Activated gamma-delta T cell treated with anti-CD3 and anti-CD28 coated beads, Interleukin-2, amount 50 U/mL, for 16 hours (primary cell): ENCODE measurements around the gene TYW3.

Experiments
- DNase-seq: peaks from one replicate; pipeline ENCODE4 v3.0.0-alpha.2; 2020; ENCODE audit warnings: low read depth

TYW3 gene

GRCh38 chr1:74732960-74733603, at the start of gene TYW3, which contains the start of gene CRYZ:
TSS of gene TYW3 (plus strand) at chr1:74733152. CDS start at chr1:74733245, 93 bp downstream.
TSS of gene CRYZ (minus strand) at chr1:74733050. CDS start at chr1:74724821, 8,229 bp downstream.
- DNase-seq = peak; percentile 70

- no peak for DNase-seq
Observed at GRCh38 chr1:74683656-74684055, 49.3 kb upstream of the TYW3 start.

- no peak for DNase-seq
Observed at GRCh38 chr1:74684301-74684700, 48.7 kb upstream of the TYW3 start.

- no peak for DNase-seq
Observed at GRCh38 chr1:74686928-74687327, 46.0 kb upstream of the TYW3 start.

- peak; percentile 2 for DNase-seq
Observed at GRCh38 chr1:74689621-74690363, 43.2 kb upstream of the TYW3 start.

- DNase-seq = no peak
Observed at GRCh38 chr1:74690364-74690696, 42.6 kb upstream of the TYW3 start.

- no peak for DNase-seq
Observed at GRCh38 chr1:74690909-74691308, 42.0 kb upstream of the TYW3 start.

- no peak for DNase-seq
Observed at GRCh38 chr1:74693473-74693872, 39.5 kb upstream of the TYW3 start.

- no peak for DNase-seq
Observed at GRCh38 chr1:74697832-74698231, 35.1 kb upstream of the TYW3 start.

- no peak for DNase-seq
Observed at GRCh38 chr1:74699331-74699730, 33.6 kb upstream of the TYW3 start.

GRCh38 chr1:74703386-74704182, 29.4 kb upstream of the TYW3 start:
- DNase-seq = no peak

- no peak for DNase-seq
Observed at GRCh38 chr1:74712881-74713280, 20.1 kb upstream of the TYW3 start.

- no peak for DNase-seq
Observed at GRCh38 chr1:74713849-74714248, 19.1 kb upstream of the TYW3 start.

GRCh38 chr1:74714429-74715235, 18.3 kb upstream of the TYW3 start:
- DNase-seq = no peak

GRCh38 chr1:74715236-74715502, 17.8 kb upstream of the TYW3 start:
- DNase-seq = no peak

GRCh38 chr1:74715806-74716205, 17.1 kb upstream of the TYW3 start:
- no peak for DNase-seq

- no peak for DNase-seq
Observed at GRCh38 chr1:74716822-74717221, 16.1 kb upstream of the TYW3 start.

- DNase-seq = no peak
Observed at GRCh38 chr1:74717626-74718025, 15.3 kb upstream of the TYW3 start.

- DNase-seq = no peak
Observed at GRCh38 chr1:74726063-74726462, 6.9 kb upstream of the TYW3 start.

GRCh38 chr1:74728736-74729135, 4.2 kb upstream of the TYW3 start:
- no peak for DNase-seq

GRCh38 chr1:74729741-74730478, 3.0 kb upstream of the TYW3 start:
- DNase-seq = no peak
